ENCODE data around the gene FN3KRP. TPM values are rescaled to one million over a fixed set of nuclear protein-coding genes. Genes with fewer than 3 reads are reported as not detected.

The FN3KRP gene
- polyA plus RNA-seq, 3 donors, result 16.5 to 24.8 (median 23.2) TPM

DNA sequence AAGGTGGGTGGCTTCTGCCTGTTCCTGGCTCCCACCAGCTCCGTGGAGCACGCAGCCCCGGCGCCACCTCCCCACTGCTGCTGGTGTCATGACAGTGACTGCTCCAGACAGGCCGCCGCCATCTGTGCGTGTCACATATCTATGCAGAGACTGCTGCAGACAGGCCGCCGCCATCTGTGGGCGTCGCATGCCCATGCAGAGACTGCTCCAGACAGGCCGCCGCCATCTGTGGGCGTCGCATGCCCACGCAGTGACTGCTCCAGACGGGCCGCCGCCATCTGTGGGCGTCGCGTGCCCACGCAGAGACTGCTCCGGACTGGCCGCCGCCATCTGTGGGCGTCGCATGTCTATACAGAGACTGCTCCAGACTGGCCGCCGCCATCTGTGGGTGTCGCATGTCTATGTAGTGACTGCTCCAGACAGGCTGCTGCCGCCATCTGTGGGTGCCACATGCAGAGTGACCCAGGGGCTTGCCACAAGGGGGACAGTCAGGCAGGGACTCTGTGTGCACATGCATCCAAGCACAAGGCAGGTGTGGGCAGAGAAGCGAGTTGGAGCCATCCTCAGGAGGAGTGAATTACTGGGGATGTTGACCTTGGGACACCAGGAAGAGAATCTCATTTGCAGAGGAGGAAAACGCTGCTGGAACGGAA lies 3.3 kb upstream of the FN3KRP start:
- H3K4me1 Mint-ChIP-seq, result peaks cover 20% of the 10 kb centered on the region
- Histone ChIP-seq H4K20me1 (ENCODE audit: insufficient read depth, low read length) (no peaks in the 10 kb centered on the region), H3K36me3 (replicated peaks in 1 of 2; ENCODE audit: control insufficient read depth in 1 of 2, insufficient read depth in 2 of 2, low read length in 2 of 2) (no peaks in the 10 kb centered on the region), H2AFZ (ENCODE audit: insufficient read depth, low read depth, low read length, poor library complexity, severe bottlenecking) (no peak overlapping the region), H3K79me2 (ENCODE audit: insufficient read depth, low read length) (peaks cover 11% of the 10 kb centered on the region), H3K27me3 (ENCODE audit: control insufficient read depth in 2 of 2, insufficient read depth in 2 of 2, low read length in 2 of 2) (no peaks in the 10 kb centered on the region), H3K4me1 (ENCODE audit: control insufficient read depth in 1 of 2, insufficient read depth in 2 of 2, low read length in 2 of 2) (peaks cover 17 to 20% of the 10 kb centered on the region in 2 donors), H3K4me3 (replicated peaks in 1 of 3; ENCODE audit: low read depth in 2 of 3, low read length in 3 of 3) (no peak overlapping the region), H3K9me3 (replicated peaks in 1 of 2; ENCODE audit: control insufficient read depth in 1 of 2, insufficient read depth in 1 of 2, low read length in 2 of 2) (no peaks in the 10 kb centered on the region), H3K9ac (ENCODE audit: insufficient read depth, low read length, poor library complexity, severe bottlenecking) (no peak overlapping the region), H3K4me2 (replicated peaks; ENCODE audit: extremely low read depth, low read length, poor library complexity, severe bottlenecking) (no peak overlapping the region), H3K27ac (ENCODE audit: low read depth in 1 of 2, low read length in 2 of 2) (no peak overlapping the region)
- no peaks in the 10 kb centered on the region for H3K36me3 Mint-ChIP-seq
- H3K9me3 Mint-ChIP-seq, result peaks cover 0 to 2% (median 0%) of the 10 kb centered on the region in 7 donors
- H3K27me3 Mint-ChIP-seq (ENCODE audit: low read depth in 3 of 3), result peaks cover 4 to 10% (median 6%) of the 10 kb centered on the region in 3 donors
- H3K27ac Mint-ChIP-seq, result no peak overlapping the region
- no peak overlapping the region for H3K4me3 Mint-ChIP-seq
- no peak for DNase-seq
- intact Hi-C loops (cut with micrococcal nuclease), result no loop called here
- 94% methylated on average over 23 of the region's 35 CpGs for WGBS (ENCODE audit: insufficient coverage)
- TF ChIP-seq, protein P1, sequence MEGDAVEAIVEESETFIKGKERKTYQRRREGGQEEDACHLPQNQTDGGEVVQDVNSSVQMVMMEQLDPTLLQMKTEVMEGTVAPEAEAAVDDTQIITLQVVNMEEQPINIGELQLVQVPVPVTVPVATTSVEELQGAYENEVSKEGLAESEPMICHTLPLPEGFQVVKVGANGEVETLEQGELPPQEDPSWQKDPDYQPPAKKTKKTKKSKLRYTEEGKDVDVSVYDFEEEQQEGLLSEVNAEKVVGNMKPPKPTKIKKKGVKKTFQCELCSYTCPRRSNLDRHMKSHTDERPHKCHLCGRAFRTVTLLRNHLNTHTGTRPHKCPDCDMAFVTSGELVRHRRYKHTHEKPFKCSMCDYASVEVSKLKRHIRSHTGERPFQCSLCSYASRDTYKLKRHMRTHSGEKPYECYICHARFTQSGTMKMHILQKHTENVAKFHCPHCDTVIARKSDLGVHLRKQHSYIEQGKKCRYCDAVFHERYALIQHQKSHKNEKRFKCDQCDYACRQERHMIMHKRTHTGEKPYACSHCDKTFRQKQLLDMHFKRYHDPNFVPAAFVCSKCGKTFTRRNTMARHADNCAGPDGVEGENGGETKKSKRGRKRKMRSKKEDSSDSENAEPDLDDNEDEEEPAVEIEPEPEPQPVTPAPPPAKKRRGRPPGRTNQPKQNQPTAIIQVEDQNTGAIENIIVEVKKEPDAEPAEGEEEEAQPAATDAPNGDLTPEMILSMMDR (IDR thresholded peaks at IDR 0.05), result no peak

DNA sequence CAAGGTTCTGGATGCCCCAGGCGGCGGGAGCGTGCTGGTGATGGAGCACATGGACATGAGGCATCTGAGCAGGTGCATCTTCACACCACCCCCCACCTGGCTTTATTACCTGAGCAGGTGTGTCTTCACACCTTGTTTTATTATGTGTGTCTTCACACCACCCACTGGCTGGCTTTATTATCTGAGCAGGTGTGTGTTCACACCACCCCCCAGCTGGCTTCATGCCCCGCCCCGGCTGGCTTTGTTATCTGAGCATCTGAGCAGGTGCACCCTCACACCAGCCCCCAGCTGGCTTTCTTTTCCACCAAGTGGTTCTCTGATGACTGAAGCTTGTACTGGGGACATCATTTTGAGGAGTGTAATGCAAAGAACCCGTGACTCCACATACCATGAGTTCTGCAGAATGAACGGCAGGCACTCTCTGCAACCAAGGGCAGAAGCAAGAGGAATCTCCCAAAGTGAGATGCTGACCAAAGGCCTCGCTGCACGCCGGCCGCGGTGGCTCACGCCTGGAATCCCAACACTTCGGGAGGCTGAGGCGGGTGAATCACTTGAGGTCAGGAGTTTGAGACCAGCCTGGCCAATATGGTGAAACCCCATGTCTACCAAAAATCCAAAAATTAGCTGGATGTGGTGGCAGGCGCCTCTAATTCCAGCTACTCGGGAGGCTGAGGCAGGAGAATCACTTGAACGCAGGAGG lies 2.6 kb downstream of the FN3KRP start:
- peaks cover 0 to 2% (median 0%) of the 10 kb centered on the region in 7 donors for H3K9me3 Mint-ChIP-seq
- H3K27me3 Mint-ChIP-seq (ENCODE audit: low read depth in 3 of 3), result peaks cover 2 to 10% (median 4%) of the 10 kb centered on the region in 3 donors
- Histone ChIP-seq H3K9ac (ENCODE audit: insufficient read depth, low read length, poor library complexity, severe bottlenecking) (no peak overlapping the region), H3K79me2 (ENCODE audit: insufficient read depth, low read length) (peaks cover 13% of the 10 kb centered on the region), H3K27ac (ENCODE audit: low read depth in 1 of 2, low read length in 2 of 2) (no peak overlapping the region), H4K20me1 (ENCODE audit: insufficient read depth, low read length) (no peaks in the 10 kb centered on the region), H3K4me1 (ENCODE audit: control insufficient read depth in 1 of 2, insufficient read depth in 2 of 2, low read length in 2 of 2) (peaks cover 17 to 20% of the 10 kb centered on the region in 2 donors), H3K4me3 (replicated peaks in 1 of 3; ENCODE audit: low read depth in 2 of 3, low read length in 3 of 3) (no peak overlapping the region), H3K27me3 (ENCODE audit: control insufficient read depth in 2 of 2, insufficient read depth in 2 of 2, low read length in 2 of 2) (no peaks in the 10 kb centered on the region), H3K9me3 (replicated peaks in 1 of 2; ENCODE audit: control insufficient read depth in 1 of 2, insufficient read depth in 1 of 2, low read length in 2 of 2) (no peaks in the 10 kb centered on the region), H3K4me2 (replicated peaks; ENCODE audit: extremely low read depth, low read length, poor library complexity, severe bottlenecking) (no peak overlapping the region), H2AFZ (ENCODE audit: insufficient read depth, low read depth, low read length, poor library complexity, severe bottlenecking) (no peak overlapping the region), H3K36me3 (replicated peaks in 1 of 2; ENCODE audit: control insufficient read depth in 1 of 2, insufficient read depth in 2 of 2, low read length in 2 of 2) (peaks cover 33 to 37% of the 10 kb centered on the region in 2 donors)
- WGBS (ENCODE audit: insufficient coverage), result 100% methylated on average over 16 of the region's 18 CpGs
- no peak overlapping the region for H3K4me3 Mint-ChIP-seq
- no peak for DNase-seq
- H3K4me1 Mint-ChIP-seq, result peaks cover 20% of the 10 kb centered on the region
- peaks cover 39 to 46% of the 10 kb centered on the region in 2 donors for H3K36me3 Mint-ChIP-seq
- no peak overlapping the region for H3K27ac Mint-ChIP-seq
- intact Hi-C loops (cut with micrococcal nuclease), result loop anchor here (5.0 kb wide), 2 partner anchors 33 to 72 kb away; partner anchors contain the start of genes TBCD (in 1 of the 2) and WDR45B (in 1 of the 2)
- TF ChIP-seq, protein P1 (IDR thresholded peaks at IDR 0.05), result no peak

Data from CD14-positive monocyte (primary cell).